RWPE1 (cell line): ENCODE measurements around the gene EFNA3.

Source experiments
- CTCF ChIA-PET: fragments of 350-600 bp; sonication (Branson Sonifier 250); formaldehyde crosslinking; extraction: SDS; loops from one replicate; lab custom pipeline; 2021; lab: Yijun Ruan, JAX
- POLR2A ChIA-PET: fragments of 400-600 bp; formaldehyde crosslinking; extraction: SDS; loops from one replicate; lab custom pipeline; 2020; ENCODE audit warnings: antibody characterized with exemption; ENCODE audit not compliant: low non-redundant PET; lab: Yijun Ruan, JAX
- DNase-seq: peaks from one replicate; pipeline ENCODE4 v3.0.0; 2012; ENCODE audit warnings: low spot score
- H3K27ac ChIP-seq: fragments of 450-650 bp; 2 replicates; pipeline ENCODE4 v1.5.1; 2017
- TF ChIP-seq, protein P1 (sequence below): fragments of 450-650 bp; conservative IDR thresholded peaks from 2 replicates; pipeline ENCODE4 v1.5.1; 2017; ENCODE audit warnings: low read depth, mild to moderate bottlenecking

Gene EFNA3

DNA sequence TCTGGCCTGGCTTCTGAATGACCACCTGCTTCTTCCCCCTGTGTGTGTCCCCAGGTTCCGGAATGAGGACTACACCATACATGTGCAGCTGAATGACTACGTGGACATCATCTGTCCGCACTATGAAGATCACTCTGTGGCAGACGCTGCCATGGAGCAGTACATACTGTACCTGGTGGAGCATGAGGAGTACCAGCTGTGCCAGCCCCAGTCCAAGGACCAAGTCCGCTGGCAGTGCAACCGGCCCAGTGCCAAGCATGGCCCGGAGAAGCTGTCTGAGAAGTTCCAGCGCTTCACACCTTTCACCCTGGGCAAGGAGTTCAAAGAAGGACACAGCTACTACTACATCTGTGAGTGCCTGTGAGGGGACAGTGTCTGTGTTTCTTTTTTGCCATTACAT is 52.6 kb downstream of the EFNA3 start:
- no peak for DNase-seq
- H3K27ac ChIP-seq, result peak overlapping the region; percentile 99
- ChIA-PET CTCF (interaction anchor here (2.6 kb wide), 1 partner anchor 42 kb away, joined by 9 read pairs; the partner anchor contains the start of gene KRTCAP2), POLR2A (interaction anchor here (1.3 kb wide), 1 partner anchor 42 kb away, joined by 3 read pairs; the partner anchor contains the start of gene KRTCAP2)
- TF ChIP-seq, protein P1, sequence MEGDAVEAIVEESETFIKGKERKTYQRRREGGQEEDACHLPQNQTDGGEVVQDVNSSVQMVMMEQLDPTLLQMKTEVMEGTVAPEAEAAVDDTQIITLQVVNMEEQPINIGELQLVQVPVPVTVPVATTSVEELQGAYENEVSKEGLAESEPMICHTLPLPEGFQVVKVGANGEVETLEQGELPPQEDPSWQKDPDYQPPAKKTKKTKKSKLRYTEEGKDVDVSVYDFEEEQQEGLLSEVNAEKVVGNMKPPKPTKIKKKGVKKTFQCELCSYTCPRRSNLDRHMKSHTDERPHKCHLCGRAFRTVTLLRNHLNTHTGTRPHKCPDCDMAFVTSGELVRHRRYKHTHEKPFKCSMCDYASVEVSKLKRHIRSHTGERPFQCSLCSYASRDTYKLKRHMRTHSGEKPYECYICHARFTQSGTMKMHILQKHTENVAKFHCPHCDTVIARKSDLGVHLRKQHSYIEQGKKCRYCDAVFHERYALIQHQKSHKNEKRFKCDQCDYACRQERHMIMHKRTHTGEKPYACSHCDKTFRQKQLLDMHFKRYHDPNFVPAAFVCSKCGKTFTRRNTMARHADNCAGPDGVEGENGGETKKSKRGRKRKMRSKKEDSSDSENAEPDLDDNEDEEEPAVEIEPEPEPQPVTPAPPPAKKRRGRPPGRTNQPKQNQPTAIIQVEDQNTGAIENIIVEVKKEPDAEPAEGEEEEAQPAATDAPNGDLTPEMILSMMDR, result no peak

DNA sequence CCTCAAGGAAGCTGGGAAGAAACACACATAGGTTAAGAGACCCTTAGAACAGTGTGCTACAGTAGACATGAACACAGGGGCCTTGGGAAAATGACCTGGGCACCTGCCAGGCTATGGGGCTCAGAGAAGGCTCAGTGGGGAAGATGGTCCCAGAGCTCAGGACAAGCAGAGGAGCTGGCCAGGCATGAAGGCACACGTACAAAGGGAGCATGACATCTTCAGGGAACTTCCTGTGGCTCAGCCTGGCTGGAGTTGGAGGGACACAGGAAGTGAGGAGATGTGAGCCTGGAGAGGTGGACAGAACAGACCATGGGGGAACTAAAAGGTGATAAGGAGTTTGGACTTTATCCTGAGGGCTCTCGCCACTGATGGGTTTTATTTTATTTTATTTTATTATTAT is 53.2 kb downstream of the EFNA3 start:
- POLR2A ChIA-PET, result no interaction called here
- DNase-seq, result no peak
- CTCF ChIA-PET, result interaction anchor here (2.6 kb wide), 1 partner anchor 41 kb away, joined by 9 read pairs; the partner anchor contains the start of gene KRTCAP2
- H3K27ac ChIP-seq, result peak overlapping the region; percentile 99
- TF ChIP-seq, protein P1, result no peak

DNA sequence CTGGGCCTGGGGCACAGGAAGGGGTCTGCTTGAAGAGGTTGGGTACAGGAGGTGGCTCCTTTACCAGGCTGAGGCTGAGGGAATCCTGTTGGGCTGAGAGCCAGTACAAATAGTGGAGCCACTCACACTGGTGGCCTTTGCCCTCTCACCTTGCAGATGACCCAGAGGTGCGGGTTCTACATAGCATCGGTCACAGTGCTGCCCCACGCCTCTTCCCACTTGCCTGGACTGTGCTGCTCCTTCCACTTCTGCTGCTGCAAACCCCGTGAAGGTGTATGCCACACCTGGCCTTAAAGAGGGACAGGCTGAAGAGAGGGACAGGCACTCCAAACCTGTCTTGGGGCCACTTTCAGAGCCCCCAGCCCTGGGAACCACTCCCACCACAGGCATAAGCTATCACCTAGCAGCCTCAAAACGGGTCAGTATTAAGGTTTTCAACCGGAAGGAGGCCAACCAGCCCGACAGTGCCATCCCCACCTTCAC is 55.2 kb downstream of the EFNA3 start:
- TF ChIP-seq, protein P1, result no peak
- DNase-seq, result no peak
- CTCF ChIA-PET, result interaction anchor here (0.8 to 2.2 kb wide), 3 partner anchors 34 to 116 kb away, joined by 3 to 11 read pairs (median 8); no protein-coding TSS in a partner anchor
- peak overlapping the region; percentile 99 for H3K27ac ChIP-seq
- POLR2A ChIA-PET, result interaction anchor here (1.8 kb wide), 1 partner anchor 39 kb away, joined by 7 read pairs; the partner anchor contains the start of gene KRTCAP2

DNA sequence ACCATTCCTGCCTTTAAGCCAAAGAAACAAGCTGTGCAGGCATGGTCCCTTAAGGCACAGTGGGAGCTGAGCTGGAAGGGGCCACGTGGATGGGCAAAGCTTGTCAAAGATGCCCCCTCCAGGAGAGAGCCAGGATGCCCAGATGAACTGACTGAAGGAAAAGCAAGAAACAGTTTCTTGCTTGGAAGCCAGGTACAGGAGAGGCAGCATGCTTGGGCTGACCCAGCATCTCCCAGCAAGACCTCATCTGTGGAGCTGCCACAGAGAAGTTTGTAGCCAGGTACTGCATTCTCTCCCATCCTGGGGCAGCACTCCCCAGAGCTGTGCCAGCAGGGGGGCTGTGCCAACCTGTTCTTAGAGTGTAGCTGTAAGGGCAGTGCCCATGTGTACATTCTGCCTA is 55.7 kb downstream of the EFNA3 start:
- peak overlapping the region; percentile 99 for H3K27ac ChIP-seq
- no peak for DNase-seq
- CTCF ChIA-PET, result interaction anchor here (0.5 to 2.2 kb wide), 5 partner anchors 33 to 198 kb away, joined by 3 to 11 read pairs (median 4); partner anchors contain the start of gene PMVK
- POLR2A ChIA-PET, result interaction anchor here (1.8 to 2.9 kb wide), 2 partner anchors 9 to 39 kb away, joined by 7 to 14 read pairs; partner anchors contain the start of gene KRTCAP2
- TF ChIP-seq, protein P1, result no peak

DNA sequence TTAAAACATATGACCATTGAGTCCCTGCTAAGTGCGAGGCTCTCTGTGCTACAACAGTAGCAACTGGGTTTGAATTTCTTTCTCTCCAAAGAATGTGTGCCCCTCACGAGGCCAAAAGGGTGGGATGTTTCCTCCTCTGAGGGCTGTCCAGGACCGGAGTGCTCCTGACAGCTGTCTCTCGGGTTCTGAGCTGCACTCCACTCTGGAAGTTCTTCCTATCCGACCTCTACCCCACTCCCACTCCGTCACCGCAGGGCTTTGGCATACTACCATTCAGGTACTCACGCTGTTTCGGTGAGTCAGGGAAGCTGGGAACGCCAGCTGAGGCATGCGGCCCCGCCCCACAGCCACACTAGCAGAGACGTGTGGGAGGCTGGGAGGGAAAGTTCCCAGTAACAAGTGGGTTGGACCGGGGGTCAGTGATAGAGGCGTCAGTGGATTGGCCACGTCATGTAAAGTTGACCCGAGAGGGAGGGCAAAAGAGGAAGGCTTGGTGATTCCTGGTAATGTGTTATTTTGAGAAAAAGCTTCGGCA is 56.3 kb downstream of the EFNA3 start:
- TF ChIP-seq, protein P1, result no peak
- CTCF ChIA-PET, result interaction anchor here (0.5 to 1.2 kb wide), 8 partner anchors 31 to 203 kb away, joined by 3 to 11 read pairs (median 4); partner anchors contain the start of gene PMVK
- peak overlapping the region; percentile 99 for H3K27ac ChIP-seq
- POLR2A ChIA-PET, result interaction anchor here (0.7 to 2.9 kb wide), 3 partner anchors 10 to 162 kb away, joined by 3 to 14 read pairs (median 7); partner anchors contain the start of gene KRTCAP2
- peak; percentile 97 for DNase-seq

DNA sequence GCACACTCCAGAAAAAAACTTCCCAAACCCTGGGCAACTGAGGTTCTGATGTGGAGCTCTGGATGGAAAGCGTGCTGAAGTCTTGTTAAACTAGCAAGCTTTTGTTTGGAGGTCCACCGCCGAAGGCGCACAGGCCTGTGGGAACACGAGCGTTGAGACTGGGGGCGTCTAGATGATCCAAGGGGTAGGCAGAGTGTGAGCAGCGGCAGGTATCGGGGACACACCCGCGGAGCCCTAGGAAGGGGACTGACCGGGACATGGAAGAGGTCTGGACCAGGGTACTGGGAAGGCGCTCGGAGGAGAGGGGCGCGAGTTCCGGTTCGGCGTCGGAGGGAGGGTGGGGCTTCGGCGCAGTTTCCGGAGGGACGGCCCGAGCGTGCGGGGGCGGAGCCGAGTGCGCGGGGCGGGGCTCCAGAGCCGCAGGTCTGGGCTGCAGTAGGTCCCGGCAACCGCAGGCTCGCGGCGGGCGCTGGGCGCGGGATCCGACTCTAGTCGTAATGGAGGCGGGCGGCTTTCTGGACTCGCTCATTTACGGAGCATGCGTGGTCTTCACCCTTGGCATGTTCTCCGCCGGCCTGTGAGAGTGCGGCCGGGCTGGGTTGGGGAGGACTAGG is 56.9 kb downstream of the EFNA3 start, which contains the start of gene SLC50A1:
SLC50A1 (plus strand) TSS at position 438 of the 614 bp plus-strand sequence; CDS start at position 498, 60 bp downstream.
- TF ChIP-seq, protein P1, result no peak

More for the DNA sequence above, 56.9 kb downstream of the EFNA3 start, which contains the start of gene SLC50A1:
- ChIA-PET POLR2A (interaction anchor here (0.7 to 2.9 kb wide), 4 partner anchors 10 to 163 kb away, joined by 3 to 14 read pairs (median 7); partner anchors contain the start of gene KRTCAP2), CTCF (interaction anchor here (0.5 to 0.9 kb wide), 5 partner anchors 31 to 203 kb away, joined by 3 to 5 read pairs (median 3); no protein-coding TSS in a partner anchor)
- H3K27ac ChIP-seq, result peak within 1 kb of the TSS; percentile 99
- DNase-seq, result peak; percentile 90
